ENCODE data around the gene EGFLAM. TPM values are rescaled to one million over a fixed set of nuclear protein-coding genes. Genes with fewer than 3 reads are reported as not detected.

EGFLAM gene
- total RNA-seq, 1 donor from 2014 or later = 8.9 TPM

GRCh38 chr5:38305148-38305547, 46.8 kb downstream of the EGFLAM start:
- TF ChIP-seq CTCF (IDR thresholded peaks at IDR 0.05; ENCODE audit: borderline replicate concordance) = no peak
- Histone ChIP-seq H3K4me3 (no peak overlapping the region), H3K27me3 (ENCODE audit: low read depth) (peaks cover 3% of the 10 kb centered on the region), H3K4me1 (no peaks in the 10 kb centered on the region), H3K27ac (replicated peaks) (peak overlapping the region; percentile 11), H3K9me3 (replicated peaks) (peaks cover 52% of the 10 kb centered on the region), H3K36me3 (no peaks in the 10 kb centered on the region)
- no peak for DNase-seq
- intact Hi-C loops (cut with micrococcal nuclease) = no loop called here

DNA sequence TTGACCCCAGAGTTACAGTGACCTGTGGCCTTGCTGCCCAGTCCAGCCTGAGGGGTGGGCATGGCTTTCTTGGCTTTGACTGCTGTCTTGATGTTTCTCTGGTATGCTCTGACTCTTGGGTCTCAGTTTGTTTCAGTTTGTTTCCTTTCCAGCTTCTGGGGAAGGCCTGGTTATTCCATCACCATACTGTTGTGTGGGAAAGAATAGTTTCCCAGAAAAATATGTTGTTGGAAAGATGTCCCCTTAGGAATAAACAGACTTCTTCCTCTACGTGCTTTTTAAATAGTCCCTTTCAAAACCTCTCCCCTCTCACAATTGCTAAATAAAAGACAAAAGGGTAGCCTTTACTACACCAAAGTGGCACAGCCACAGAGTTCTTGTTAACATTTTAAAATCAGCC, 49.5 kb downstream of the EGFLAM start:
- Histone ChIP-seq H3K36me3 (no peaks in the 10 kb centered on the region), H3K27me3 (ENCODE audit: low read depth) (no peaks in the 10 kb centered on the region), H3K4me1 (no peaks in the 10 kb centered on the region), H3K4me3 (no peak overlapping the region), H3K27ac (replicated peaks) (peak overlapping the region; percentile 72), H3K9me3 (replicated peaks) (peaks cover 44% of the 10 kb centered on the region)
- intact Hi-C loops (cut with micrococcal nuclease) = no loop called here
- TF ChIP-seq CTCF (IDR thresholded peaks at IDR 0.05; ENCODE audit: borderline replicate concordance) = no peak
- no peak for DNase-seq

- intact Hi-C loops (cut with micrococcal nuclease) = no loop called here
- no peak for TF ChIP-seq CTCF (IDR thresholded peaks at IDR 0.05; ENCODE audit: borderline replicate concordance)
These were observed 58.3 kb downstream of the EGFLAM start for GRCh38 chr5:38316544-38317224.

DNA sequence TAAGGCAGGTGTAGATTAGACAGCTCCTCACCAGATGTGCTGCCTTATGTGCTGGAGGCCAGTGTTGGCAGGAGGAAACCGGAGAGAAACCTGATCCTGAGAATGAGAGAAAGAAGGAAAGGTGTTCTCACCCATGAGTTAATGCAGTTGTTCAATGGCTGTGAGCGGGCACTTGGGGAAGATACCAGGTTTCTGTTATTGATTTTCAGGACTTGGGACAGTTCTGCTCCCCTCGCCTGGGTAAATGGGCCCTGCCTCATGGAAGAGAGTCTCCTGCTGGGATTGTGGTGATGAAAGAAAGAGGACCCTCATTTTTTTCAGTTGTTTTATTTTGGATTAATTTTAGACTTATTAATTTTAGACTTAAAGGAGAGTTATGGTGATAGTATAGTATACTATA, 59.5 kb downstream of the EGFLAM start:
- H3K9me3 ChIP-seq (replicated peaks) = no peaks in the 10 kb centered on the region
- H3K4me1 ChIP-seq = peaks cover 3% of the 10 kb centered on the region
- TF ChIP-seq CTCF (IDR thresholded peaks at IDR 0.05; ENCODE audit: borderline replicate concordance) = no peak
- H3K36me3 ChIP-seq = no peaks in the 10 kb centered on the region
- H3K4me3 ChIP-seq = no peak overlapping the region
- intact Hi-C loops (cut with micrococcal nuclease) = no loop called here
- H3K27me3 ChIP-seq (ENCODE audit: low read depth) = peaks cover 18% of the 10 kb centered on the region
- peak overlapping the region; percentile 43 for H3K27ac ChIP-seq (replicated peaks)
- no peak for DNase-seq

More at GRCh38 chr5:38316544-38317224, 58.3 kb downstream of the EGFLAM start:
- Histone ChIP-seq H3K36me3 (no peaks in the 10 kb centered on the region), H3K4me3 (no peak overlapping the region), H3K4me1 (peaks cover 3% of the 10 kb centered on the region), H3K9me3 (replicated peaks) (no peaks in the 10 kb centered on the region), H3K27ac (replicated peaks) (peak overlapping the region; percentile 73), H3K27me3 (ENCODE audit: low read depth) (peaks cover 14% of the 10 kb centered on the region)
- DNase-seq = peak; percentile 18

- Histone ChIP-seq H3K36me3 (no peaks in the 10 kb centered on the region), H3K9me3 (replicated peaks) (no peaks in the 10 kb centered on the region), H3K27ac (replicated peaks) (no peak overlapping the region), H3K4me1 (peaks cover 3% of the 10 kb centered on the region), H3K27me3 (ENCODE audit: low read depth) (peaks cover 18% of the 10 kb centered on the region), H3K4me3 (no peak overlapping the region)
- no peak for TF ChIP-seq CTCF (IDR thresholded peaks at IDR 0.05; ENCODE audit: borderline replicate concordance)
- intact Hi-C loops (cut with micrococcal nuclease) = no loop called here
- no peak for DNase-seq
These were observed 61.1 kb downstream of the EGFLAM start for GRCh38 chr5:38319491-38319890.

Data from left ventricle myocardium inferior (tissue), 1 donor.